ENCODE measurements around the gene TMEM59L.

DNA sequence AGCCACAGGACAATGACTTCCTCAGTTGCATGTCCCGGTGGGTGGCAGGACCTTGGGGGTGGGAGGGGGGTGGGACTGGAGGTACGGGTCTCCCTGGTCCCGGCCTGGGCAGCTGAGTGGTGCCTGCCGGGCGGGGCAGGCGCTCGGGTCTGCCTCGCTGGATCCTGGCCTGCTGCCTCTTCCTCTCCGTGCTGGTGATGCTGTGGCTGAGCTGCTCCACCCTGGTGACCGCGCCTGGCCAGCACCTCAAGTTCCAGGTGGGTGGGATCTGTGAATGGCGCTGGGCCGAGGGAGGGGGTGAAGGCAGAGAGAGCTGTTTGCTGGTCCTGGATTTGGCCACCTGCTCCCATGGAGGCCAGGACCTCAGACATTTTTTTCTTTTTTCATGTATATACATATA is 5.6 kb downstream of the TMEM59L start:
- TF ChIP-seq, protein P1, sequence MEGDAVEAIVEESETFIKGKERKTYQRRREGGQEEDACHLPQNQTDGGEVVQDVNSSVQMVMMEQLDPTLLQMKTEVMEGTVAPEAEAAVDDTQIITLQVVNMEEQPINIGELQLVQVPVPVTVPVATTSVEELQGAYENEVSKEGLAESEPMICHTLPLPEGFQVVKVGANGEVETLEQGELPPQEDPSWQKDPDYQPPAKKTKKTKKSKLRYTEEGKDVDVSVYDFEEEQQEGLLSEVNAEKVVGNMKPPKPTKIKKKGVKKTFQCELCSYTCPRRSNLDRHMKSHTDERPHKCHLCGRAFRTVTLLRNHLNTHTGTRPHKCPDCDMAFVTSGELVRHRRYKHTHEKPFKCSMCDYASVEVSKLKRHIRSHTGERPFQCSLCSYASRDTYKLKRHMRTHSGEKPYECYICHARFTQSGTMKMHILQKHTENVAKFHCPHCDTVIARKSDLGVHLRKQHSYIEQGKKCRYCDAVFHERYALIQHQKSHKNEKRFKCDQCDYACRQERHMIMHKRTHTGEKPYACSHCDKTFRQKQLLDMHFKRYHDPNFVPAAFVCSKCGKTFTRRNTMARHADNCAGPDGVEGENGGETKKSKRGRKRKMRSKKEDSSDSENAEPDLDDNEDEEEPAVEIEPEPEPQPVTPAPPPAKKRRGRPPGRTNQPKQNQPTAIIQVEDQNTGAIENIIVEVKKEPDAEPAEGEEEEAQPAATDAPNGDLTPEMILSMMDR (IDR thresholded peaks at IDR 0.05), result no peak
- TF ChIP-seq POLR2A (IDR thresholded peaks at IDR 0.05), result no peak
